NCI-H2227 (cell line): ENCODE results near the gene CACNA1D.
"Not testable (repeated sequence)": the region's sequence is repeated elsewhere in the genome, so short reads cannot be mapped to it uniquely, and the experiment has no call there.

Experiments
- DNase-seq: peaks from one replicate; lab custom pipeline; 2025; ENCODE audit not compliant: unreplicated experiment; lab: John Stamatoyannopoulos, UW

CACNA1D gene

DNA sequence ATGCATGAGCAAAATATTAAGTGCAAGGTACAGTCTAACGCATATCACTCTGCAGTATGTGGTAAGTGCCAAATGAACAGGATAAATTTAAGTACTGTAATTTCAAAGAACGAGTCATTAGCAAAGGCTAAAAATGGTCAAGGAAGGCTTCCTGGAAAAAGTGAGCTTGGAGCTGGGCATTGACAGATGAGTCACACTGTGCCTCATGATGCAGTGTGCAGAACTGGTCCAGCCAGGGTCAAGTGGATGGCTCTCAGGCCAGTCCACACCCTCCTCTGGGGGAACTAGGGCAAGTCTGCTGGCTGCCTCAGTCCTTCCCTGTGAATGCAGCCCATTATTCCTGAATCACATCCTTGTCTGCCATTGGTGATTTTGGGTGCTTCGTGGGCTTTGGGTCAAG is 76.3 kb downstream of the CACNA1D start:
- no peak for DNase-seq

DNA sequence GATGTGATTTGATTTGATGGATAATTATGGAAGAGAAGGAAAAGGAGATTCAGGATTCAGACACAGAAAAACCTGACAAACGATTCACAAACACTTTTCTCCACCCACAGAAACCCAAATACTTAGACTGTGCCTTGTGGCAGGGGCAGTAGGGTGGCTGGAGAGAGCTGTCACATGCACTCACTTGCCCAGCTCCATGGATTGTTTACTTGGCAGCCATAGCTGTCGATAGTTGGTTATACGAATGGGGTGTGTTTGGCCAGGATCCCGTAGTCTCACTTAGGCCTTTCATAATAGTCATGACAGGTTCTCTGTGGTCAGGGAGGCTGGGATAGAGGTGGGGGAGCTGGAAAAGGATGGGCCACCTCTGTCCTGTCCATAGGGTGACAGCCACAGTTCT is 76.9 kb downstream of the CACNA1D start:
- no peak for DNase-seq

DNA sequence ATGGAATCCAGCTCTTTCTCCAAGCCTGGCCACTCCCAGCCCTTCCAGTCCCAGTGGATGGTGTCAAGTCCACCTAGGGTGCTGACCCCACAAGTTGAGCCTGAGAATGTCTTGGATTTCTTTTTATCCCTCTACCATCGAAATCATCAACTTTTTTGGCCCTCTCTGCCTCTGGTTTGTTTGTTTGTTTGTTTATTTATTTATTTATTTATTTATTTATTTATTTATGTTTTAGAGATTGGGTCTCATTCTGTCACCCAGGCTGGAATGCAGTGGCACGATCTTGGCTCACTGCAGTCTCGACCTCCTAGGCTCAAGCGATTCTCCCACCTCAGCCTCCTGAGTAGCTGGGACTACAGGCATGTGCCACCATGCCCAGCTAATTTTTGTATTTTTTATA is 77.8 kb downstream of the CACNA1D start:
- DNase-seq, result not testable (repeated sequence)

DNA sequence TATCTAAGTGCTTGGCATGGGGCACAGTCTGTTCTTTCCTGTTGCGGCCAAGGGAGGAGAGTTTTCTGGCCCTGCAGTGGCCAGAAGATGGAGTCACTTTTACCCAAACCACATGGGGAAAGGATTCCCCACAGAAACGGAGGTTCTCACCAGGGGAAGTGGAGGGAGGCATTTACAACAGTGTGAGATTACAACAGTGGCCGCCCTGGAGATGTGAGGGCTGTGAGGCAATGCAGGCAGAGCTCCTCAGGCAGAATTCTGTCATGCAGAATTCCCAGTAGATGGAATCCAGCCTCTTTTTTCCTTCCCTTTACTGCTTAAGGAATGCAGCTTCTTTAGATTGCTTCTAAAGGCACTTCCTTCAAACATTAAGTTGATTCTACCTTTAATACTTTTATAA is 83.1 kb downstream of the CACNA1D start:
- DNase-seq, result no peak

DNA sequence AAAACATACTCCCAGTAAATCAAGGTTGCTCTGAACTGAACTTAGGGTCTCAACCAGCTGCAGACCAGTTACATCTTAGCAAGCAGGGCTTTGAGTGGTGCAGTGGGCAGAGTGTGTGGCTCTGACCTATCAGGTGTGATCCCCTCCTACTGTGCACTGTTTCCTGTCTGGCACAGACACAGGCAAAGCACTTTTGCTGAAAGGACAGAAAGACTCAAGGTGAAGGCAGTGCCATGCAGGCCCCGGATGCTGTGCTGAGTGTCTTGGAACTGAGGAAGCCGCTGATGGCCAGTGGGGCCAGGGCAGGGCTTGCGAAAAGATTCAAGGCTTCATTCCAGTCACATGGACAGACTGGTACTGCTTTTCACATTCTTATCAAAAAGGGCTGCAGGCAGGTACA is 85.2 kb downstream of the CACNA1D start:
- DNase-seq, result no peak

DNA sequence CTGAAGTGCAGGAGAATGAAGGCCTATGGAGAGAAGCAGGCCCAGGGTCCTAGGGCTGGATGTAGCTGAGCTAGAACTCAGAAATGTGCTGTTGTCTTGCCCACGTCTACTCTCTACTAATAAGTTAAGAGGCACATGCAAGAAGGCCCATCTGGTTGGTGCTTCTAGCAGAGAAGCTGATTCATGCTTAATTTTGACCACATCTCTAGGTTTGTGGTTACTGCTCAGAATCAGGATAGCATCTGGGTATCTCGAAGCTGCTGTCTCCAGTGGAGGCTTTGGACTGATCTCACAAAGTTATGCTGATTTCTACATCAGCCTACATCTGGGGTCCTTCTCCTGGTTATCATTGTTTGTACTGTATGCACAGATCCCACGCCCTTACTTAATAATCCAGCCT is 87.3 kb downstream of the CACNA1D start:
- no peak for DNase-seq

DNA sequence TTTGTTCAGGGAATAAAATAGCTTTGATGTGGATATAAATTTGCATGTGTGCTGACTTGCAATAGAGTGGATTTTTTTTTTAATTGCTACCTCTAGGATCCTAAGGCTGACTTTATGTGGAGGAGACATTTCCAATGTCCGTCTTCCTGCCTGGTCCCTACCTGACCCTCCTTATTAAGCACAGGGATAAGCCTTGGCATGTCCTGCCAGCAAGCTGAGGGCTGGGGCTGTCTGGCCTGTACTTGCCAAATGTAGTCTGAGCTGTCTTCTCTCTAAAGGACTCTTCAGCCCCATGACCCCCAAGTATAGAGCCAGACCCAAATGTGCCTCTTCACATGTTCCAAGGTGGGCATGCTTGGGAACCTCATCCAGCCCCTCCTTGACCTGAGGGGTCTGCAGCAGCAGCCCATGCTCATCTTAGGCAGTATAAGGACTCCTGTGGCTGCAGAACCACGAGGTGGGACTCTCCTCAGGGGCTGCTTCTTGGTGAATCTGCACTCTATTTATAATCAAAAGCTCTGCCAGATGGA is 88.8 kb downstream of the CACNA1D start:
- no peak for DNase-seq

DNA sequence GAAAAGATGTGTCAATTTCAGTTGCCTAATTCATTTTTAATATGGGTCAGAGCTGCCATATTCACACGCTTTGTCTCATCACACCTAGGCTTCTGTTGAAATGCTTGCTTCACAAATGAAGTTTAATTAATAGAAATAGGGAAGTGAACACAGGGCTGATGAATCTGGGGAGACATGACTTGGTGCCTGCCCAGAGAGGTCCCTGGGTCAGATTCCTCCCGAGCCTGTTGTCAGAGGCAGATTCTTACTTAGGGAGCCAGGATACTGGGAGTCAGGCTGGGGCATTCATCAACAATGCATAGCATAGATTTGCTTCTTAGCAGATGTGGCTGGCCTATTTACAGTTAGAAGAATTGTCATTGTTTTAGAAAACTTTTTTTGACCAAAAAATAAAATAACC is 90.6 kb downstream of the CACNA1D start:
- DNase-seq, result no peak

DNA sequence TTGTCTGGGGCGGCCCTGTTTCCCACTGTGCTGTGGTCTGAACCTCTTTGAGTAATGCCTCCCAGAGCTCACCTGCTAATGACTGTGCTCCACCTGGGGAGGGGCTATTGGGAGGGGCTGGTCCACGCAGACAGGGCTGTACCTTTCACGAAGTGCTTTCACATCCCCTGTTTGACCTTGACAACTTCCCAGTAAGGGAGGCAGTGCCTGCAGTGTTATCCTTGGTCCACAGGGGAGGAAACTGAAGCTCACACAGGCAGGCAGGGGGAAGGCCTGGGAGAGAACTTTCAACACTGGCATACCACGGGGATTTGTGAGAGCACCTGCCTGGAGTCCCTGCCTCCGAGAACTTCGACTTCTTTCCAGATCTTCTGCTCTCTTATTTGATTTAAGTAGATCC is 91.2 kb downstream of the CACNA1D start:
- DNase-seq, result no peak

DNA sequence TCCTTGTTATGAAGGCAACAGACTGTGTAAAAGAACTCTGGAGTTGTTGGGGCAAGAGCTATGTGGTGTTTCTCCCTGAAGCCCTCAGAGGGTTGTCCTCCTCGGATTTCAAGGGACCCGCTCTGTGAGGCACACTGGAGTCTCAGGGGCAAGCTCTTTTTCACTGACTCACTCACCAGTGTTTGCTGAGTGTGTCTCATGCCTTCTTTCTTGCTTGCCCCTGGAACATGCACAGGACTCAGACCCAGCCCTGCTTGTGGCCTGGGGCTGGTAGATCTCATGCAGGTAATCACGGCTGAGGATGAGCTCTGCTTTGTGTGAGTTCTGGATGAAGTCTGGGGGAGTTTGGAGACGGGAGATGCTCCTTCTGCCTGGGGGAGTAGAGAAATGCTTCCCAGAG is 93.7 kb downstream of the CACNA1D start:
- DNase-seq, result no peak

DNA sequence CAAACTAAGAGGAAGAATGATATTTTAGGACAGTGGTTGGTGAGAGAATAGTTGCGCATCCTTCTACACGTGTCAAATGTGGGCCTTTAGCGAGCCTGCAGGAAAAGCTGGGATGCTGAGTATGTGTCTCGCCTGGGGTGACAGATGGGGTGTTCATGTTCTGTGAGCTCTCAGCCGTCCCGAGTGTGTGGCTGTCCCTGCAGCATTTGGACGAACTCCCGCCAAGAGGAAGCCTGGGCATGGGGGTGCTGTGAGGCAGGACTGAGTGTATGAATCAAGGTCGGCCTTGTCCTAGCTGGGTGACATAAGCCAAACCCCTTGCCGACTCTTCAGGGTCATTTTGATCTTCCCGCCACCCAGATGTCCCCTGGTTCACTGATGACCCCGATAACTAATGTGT is 94.8 kb downstream of the CACNA1D start:
- DNase-seq, result no peak

DNA sequence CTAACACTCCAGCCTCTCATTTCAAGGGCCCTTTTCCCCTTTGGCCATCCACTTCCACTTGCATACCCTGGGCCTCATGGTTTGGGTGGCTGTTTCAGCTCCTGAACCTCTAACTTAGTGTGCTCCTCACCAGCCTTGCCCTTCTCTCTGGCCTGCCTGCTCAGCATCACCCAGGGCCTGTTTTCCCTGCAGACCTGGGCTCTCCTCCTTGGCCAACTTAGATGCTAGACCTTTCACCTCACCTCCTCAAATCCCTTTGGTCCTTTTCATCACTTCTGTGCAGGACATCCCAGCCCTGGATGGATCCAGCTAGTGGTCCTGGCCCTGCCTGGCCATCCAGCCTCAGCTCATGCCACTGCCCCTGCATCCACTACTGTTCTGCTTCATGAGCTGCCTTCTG is 95.4 kb downstream of the CACNA1D start:
- DNase-seq, result no peak

DNA sequence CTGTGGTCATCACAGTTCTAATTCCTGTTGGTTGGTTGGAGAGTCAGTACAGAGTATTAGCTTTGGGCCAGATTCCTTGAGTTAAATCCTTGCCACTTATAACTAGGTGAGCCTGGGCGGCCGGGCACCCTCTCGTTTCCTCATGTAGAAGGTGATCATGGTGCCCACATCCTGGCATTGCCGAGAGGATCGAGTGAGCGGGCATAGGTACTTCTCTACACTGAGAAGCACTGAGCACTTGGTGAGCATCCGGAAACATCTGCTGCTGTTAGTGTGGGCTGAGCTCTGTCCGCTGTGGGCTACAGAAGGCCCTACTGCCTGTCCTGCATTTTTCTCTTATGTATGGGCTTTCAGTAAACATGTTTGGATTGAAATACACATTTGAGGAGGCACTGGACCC is 96.2 kb downstream of the CACNA1D start:
- DNase-seq, result no peak

DNA sequence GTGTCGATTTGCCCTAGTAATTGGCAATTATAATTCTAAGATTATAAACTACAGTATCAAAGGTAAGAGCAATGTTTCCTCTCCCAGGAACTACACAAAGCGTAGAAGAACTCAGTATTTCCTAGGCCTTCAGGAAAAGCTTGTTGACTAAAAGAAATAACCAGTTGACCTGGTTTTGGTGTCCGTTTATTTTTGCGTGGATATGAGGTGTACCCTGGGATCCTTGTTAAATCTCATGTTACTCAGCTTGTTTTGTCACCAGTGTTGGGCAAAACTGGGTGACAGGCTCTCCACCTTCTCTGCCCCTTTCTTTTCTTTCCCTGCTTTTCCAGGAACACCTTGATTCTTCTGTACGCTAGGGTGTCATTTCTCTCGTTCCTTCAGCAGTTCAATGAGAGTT is 97.2 kb downstream of the CACNA1D start:
- DNase-seq, result no peak

DNA sequence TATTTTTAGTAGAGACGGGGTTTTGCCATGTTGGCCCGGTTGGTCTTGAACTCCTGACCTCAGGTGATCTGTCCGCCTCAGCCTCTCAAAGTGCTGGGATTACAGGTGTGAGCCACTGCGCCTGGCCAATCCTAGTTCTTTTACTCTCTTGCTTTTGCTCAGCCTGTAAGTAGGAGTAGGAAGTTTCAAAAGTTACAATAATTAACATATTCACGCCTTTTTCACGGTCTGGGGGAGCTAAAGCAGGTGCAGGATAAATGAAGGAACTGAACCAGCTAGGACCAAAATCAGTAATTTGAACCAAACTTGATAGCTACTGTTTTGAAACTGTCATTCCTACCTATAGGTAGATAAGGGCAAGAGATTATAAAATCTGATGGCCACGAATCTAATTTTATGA is 98.5 kb downstream of the CACNA1D start:
- no peak for DNase-seq

DNA sequence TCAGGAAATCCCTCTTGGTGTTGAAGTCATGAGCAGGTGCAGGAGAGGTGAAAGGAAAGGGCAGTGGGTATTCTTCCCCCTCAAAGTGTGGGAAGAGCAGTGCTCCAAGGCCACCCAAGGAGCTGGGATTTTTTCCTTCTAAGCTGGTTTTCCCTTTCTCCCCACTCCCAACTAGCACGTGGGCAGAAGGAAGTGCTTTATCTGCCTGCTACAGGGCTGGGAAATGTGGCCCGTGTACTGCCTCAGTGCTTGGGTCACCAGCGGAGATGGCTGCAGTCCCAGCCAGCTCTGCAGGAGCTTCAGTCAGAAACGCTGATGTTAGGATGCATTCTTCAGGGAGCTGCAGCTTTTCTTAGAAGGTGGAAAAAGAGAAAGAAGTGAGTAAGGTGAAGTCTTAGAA is 99.2 kb downstream of the CACNA1D start:
- DNase-seq, result no peak

DNA sequence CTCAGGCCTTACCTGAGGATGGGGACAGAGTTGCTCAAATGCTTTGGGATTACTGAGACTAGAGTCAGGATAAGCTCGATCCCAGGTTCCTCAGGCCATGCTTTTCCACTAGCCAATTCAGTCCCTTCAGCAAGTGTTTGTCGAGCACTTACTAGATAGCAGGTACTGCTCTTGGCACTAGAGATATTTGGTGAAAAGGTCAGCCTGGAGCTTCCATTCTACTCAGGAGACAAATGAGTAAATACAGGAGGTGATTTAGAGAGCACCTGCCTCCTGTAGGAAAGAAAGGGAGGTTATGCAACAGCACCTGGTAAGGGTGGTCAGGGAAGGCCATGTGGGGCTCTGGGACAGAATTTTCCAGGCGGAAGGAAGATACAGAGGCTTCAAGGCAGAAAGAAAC is 99.9 kb downstream of the CACNA1D start:
- DNase-seq, result no peak

DNA sequence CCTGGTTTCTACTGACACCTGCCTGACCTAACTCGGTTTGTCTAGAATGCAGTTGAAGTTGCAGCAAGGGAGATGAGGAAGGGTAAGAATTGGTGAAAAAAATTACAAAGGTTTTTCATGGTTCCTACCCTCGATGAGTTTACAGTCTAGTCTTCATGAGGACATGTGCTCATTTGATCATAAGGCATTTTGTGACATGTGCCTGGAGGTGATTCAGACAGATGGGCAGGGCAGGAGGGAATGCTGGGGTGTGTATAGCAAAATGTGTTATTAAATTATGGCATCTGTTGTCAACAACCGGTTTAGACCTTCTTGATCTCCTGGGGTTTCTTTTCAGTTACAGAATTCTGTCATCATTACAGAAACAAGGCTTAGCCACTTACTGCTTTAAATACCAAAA is 101.2 kb downstream of the CACNA1D start:
- DNase-seq, result no peak

DNA sequence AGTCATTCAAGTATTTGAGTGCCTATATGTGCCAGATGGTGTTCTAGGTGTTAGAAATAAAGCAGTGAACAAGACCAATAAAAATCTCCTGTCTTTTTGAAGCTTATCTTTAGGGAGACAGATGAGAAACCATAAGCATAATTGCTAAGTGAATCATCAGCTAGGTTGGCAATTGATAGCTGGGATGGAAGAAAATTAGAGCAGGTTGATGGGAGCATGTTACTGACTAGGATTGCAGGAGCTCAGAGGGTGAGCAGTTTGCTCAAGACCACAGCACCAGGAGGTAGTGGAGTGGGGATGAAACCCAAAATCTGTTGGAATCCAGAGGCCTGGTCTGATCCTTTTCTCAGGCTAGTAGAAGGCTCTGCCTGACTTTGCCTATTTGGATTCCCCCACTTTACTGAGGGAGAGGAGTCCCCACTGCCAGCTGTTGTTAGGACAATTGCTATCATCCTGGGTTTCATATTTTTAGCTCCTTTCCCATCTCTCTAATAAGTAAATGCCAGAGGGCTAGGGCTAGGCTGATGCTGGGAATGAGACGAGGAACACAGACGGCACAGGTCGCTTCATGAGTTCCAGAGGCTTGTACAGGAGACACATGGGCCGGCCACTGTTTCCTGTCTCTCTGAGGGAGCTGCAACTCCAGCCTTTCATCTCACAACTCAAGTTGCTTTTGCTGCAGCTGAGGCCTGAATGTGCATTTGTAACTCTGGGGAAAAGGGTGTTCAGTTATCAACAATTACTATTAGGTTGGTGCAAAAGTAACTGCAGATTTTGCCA is 102.9 kb downstream of the CACNA1D start:
- no peak for DNase-seq

DNA sequence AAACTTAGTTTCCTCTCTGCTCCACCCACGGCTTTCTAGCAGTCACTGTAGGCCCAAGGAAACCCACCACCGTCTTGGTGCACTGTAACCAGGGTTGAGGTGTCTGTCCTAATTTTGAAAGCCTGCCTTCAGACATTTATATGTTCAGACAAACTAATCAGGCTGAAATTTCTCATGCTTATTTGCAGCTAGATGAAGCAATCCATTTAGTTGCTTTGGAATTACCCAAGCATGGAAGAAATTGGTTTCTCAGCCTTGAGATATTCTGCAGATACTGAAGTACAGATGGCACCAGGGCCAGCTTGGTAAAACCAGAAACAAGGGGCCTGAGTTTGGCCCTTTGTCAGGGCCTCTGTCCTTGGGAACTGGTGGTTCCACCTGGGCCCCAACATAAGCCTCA is 105.4 kb downstream of the CACNA1D start:
- no peak for DNase-seq

DNA sequence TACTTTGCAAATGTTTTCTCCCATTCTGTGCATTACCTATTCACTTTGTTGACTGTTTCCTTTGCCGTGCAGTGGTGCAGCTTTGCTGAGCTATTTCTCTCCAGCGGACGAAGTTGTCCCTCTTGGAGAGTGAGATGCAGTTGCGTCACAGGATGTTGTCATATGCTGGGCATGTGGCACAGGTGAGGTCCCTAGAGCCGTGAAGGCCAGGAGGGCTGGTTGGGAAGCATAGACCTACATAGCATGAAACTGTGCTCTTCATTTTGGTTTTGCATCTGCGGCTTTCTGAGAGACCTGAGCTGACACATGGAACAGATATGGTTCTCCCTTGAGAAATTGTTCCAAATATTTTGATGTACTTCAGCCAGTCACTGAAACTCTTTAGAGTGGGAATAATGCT is 108.5 kb downstream of the CACNA1D start:
- DNase-seq, result no peak

DNA sequence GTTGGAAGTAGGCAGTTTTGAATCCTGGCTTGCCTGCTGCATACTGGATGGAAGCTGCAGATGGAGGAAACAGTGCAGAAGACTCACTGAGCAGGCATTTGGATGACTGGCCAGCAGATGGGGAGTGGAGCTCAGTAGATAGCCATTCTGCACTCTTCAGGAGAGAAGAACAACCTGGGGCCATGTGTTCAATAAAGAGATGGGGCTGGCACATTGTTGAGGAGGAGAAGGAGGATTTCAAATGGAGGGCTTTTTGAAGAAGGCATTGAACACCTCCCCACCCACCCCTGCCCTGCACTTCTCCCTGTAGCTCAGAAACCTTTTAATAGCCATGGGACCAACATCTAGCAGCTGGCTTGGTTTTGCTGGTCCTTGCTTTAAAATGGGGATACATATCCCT is 109.8 kb downstream of the CACNA1D start:
- DNase-seq, result no peak

DNA sequence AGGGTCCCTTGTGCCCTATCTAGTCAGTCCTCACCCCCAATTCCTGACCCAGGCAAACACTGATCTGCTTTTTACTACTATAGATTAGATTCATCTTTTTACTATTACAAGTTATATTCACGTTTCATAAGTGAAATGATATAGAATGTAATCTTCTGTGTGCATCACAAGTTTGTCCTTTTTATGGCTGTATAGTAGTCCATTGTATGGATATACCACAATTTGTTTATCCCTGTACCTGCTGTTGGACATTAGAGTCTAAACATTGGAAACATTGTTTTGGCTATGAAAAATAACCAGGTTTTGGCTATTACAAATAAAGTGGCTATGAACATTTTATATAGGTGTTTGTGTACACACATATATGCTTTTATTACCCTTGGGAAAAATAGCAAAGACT is 112.4 kb downstream of the CACNA1D start:
- no peak for DNase-seq
